GM13976 (cell line): ENCODE data around the gene DDX10.

Source experiments
- DNase-seq: peaks from one replicate; pipeline ENCODE4 v3.0.0; 2012; ENCODE audit warnings: low spot score
- CTCF ChIP-seq: IDR thresholded peaks from 2 replicates; pipeline ENCODE4 v1.5.1; 2012; ENCODE audit warnings: borderline replicate concordance, mild to moderate bottlenecking; ENCODE audit not compliant: insufficient read depth; ENCODE audit errors: extremely low read depth, missing control alignments, control extremely low read depth
- in situ Hi-C: fragments of 300-500 bp; cut with MboI; formaldehyde crosslinking; loops from one replicate; pipeline ENCODE4 v1.12.0; 2022; ENCODE audit warnings: low sequenced_read_pairs, mixed read lengths, inconsistent platforms; ENCODE audit not compliant: unreplicated experiment

The DDX10 gene

GRCh38 chr11:108891909-108892511 lies 227.1 kb downstream of the DDX10 start:
- DNase-seq = no peak
- in situ Hi-C loops = no loop called here
- no peak for TF ChIP-seq CTCF

- no peak for DNase-seq
- TF ChIP-seq CTCF = no peak
- in situ Hi-C loops = no loop called here
Measured at GRCh38 chr11:108895579-108896480, 231.0 kb downstream of the DDX10 start.

- DNase-seq = no peak
- in situ Hi-C loops = no loop called here
- no peak for TF ChIP-seq CTCF
Measured at GRCh38 chr11:108897071-108897481, 232.2 kb downstream of the DDX10 start.

GRCh38 chr11:108897916-108898315 lies 233.0 kb downstream of the DDX10 start:
- TF ChIP-seq CTCF = no peak
- no peak for DNase-seq
- in situ Hi-C loops = no loop called here

- TF ChIP-seq CTCF = no peak
- DNase-seq = no peak
- in situ Hi-C loops = no loop called here
Measured at GRCh38 chr11:108901359-108901758, 236.5 kb downstream of the DDX10 start.

GRCh38 chr11:108902027-108902469 lies 237.2 kb downstream of the DDX10 start:
- no peak for DNase-seq
- in situ Hi-C loops = no loop called here
- no peak for TF ChIP-seq CTCF

- no peak for DNase-seq
- no peak for TF ChIP-seq CTCF
- in situ Hi-C loops = no loop called here
Measured at GRCh38 chr11:108904480-108904879, 239.6 kb downstream of the DDX10 start.
